Thymus (tissue), 11 donors: ENCODE measurements around the gene SPATA24. TPM values are rescaled to one million over a fixed set of nuclear protein-coding genes. Genes with fewer than 3 reads are reported as not detected.
"Not testable (repeated sequence)": the region's sequence is repeated elsewhere in the genome, so short reads cannot be mapped to it uniquely, and the experiment has no call there.

ENCODE experiments used
- DNase-seq, 9 donors: peaks; one replicate each; pipeline ENCODE4 v3.0.0-alpha.2; 2013; ENCODE audit warnings: low spot score in 9 of 9, low read depth in 6 of 9, missing footprints in 1 of 9
- H3K27ac ChIP-seq, 2 donors: one replicate each; pipeline ENCODE4 v1.5.1; 2013; ENCODE audit warnings: control low read depth in 1 of 2, low read depth in 1 of 2, low read length in 1 of 2, mild to moderate bottlenecking in 1 of 2, moderate library complexity in 1 of 2
- H3K27me3 ChIP-seq, 2 donors: one replicate each; pipeline ENCODE4 v1.5.1; 2013; ENCODE audit warnings: low read length in 1 of 2; ENCODE audit not compliant: control insufficient read depth in 2 of 2, insufficient read depth in 1 of 2
- H3K36me3 ChIP-seq, 2 donors: one replicate each; pipeline ENCODE4 v1.5.1; 2013; ENCODE audit warnings: low read length in 1 of 2, mild to moderate bottlenecking in 1 of 2, moderate library complexity in 1 of 2; ENCODE audit not compliant: control insufficient read depth in 2 of 2, insufficient read depth in 2 of 2
- H3K4me1 ChIP-seq, 2 donors: one replicate each; pipeline ENCODE4 v1.5.1; 2013; ENCODE audit warnings: low read length in 2 of 2; ENCODE audit not compliant: control insufficient read depth in 2 of 2, insufficient read depth in 2 of 2
- H3K4me3 ChIP-seq, 2 donors: one replicate each; pipeline ENCODE4 v1.5.1; 2013; ENCODE audit warnings: low read length in 2 of 2, control low read depth in 1 of 2, mild to moderate bottlenecking in 1 of 2
- H3K9me3 ChIP-seq, 2 donors: one replicate each; pipeline ENCODE4 v1.5.1; 2013; ENCODE audit warnings: low read length in 1 of 2, mild to moderate bottlenecking in 1 of 2; ENCODE audit not compliant: control insufficient read depth in 2 of 2, insufficient read depth in 1 of 2
- WGBS: extraction: QIAGEN DNeasy Blood & Tissue Kit; methylation state at CpG from one replicate; pipeline ENCODE4 v1.1.7; 2013; 5-methylcytosine and 5-hydroxymethylcytosine counted together
- polyA plus RNA-seq: library from polyadenylated mRNA; stranded (reverse); fragments of 200-250 nt; gene quantifications from one replicate; pipeline ENCODE4 v1.2.3, GENCODE V29; 2013
- total RNA-seq: library from RNA; stranded (reverse); fragments of 120-200 nt; gene quantifications from one replicate; pipeline ENCODE4 v1.2.4, GENCODE V29; 2013
- donor health status: healthy.

The SPATA24 gene
- total and polyA plus RNA-seq, 2 donors = 5.8 to 6.6 TPM

DNA sequence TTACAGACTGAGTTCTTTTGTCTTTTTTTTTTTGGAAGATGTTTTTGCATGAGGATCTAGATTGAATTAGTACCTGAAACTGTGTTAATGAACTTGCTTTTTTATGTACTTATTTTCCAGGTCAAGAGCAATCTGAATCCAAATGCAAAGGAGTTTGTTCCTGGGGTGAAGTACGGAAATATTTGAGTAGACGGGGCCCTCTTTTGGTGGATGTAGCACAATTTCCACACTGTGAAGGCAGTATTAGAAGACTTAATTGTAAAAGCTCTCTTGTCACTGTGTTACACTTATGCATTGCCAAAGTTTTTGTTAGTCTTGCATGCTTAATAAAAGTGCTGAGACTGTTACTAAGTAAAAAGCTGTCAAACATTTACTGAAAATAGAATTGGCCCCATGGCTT lies 35.3 kb downstream of the SPATA24 start:
- H3K27me3 ChIP-seq = no peaks in the 10 kb centered on the region
- H3K36me3 ChIP-seq = peaks cover 64 to 85% of the 10 kb centered on the region in 2 donors
- 93% methylated on average over 2 of the region's 2 CpGs for WGBS
- no peak overlapping the region for H3K27ac ChIP-seq
- H3K4me1 ChIP-seq = no peaks in the 10 kb centered on the region
- peak in 1 of 9 donors; percentile 35 for DNase-seq
- H3K4me3 ChIP-seq = no peak overlapping the region
- no peaks in the 10 kb centered on the region for H3K9me3 ChIP-seq

GRCh38 chr5:139364466-139364865 lies 39.4 kb downstream of the SPATA24 start:
- no peaks in the 10 kb centered on the region for H3K4me1 ChIP-seq
- H3K9me3 ChIP-seq = no peaks in the 10 kb centered on the region
- DNase-seq = no peak
- no peaks in the 10 kb centered on the region for H3K27me3 ChIP-seq
- H3K4me3 ChIP-seq = no peak overlapping the region
- over 99% methylated on average over 2 of the region's 2 CpGs for WGBS
- H3K36me3 ChIP-seq = peaks cover 53 to 71% of the 10 kb centered on the region in 2 donors
- H3K27ac ChIP-seq = no peak overlapping the region

DNA sequence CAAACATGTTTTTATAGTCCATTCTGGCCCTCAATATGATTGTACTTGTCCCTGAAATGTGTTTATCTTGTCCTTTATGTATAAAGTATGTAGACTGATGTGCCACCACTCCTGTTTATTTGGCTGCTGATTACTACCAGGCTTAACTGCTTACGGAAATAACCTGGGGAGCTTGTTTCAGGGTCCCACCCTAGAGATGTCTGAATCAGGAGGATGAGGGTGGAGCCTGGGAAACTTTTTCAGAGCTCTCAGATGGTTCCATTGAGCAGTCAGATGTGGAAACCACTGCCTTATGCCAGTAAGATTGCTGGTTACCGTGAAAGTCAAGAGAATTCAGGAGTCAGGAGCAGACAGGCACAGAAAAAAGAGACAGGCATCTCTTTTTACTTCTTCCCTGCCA lies 40.0 kb downstream of the SPATA24 start:
- H3K27ac ChIP-seq = no peak overlapping the region
- no peak overlapping the region for H3K4me3 ChIP-seq
- H3K4me1 ChIP-seq = no peaks in the 10 kb centered on the region
- no peaks in the 10 kb centered on the region for H3K27me3 ChIP-seq
- no peak for DNase-seq
- no peaks in the 10 kb centered on the region for H3K9me3 ChIP-seq
- peaks cover 51 to 67% of the 10 kb centered on the region in 2 donors for H3K36me3 ChIP-seq
- WGBS = 99% methylated on average over 2 of the region's 2 CpGs

GRCh38 chr5:139361835-139362429 lies 42.0 kb downstream of the SPATA24 start:
- Histone ChIP-seq H3K9me3 (no peaks in the 10 kb centered on the region), H3K27me3 (no peaks in the 10 kb centered on the region), H3K4me3 (no peak overlapping the region), H3K36me3 (peaks cover 47 to 63% of the 10 kb centered on the region in 2 donors), H3K27ac (no peak overlapping the region), H3K4me1 (no peaks in the 10 kb centered on the region)
- DNase-seq = no peak
- WGBS = 96% methylated on average over 6 of the region's 6 CpGs

DNA sequence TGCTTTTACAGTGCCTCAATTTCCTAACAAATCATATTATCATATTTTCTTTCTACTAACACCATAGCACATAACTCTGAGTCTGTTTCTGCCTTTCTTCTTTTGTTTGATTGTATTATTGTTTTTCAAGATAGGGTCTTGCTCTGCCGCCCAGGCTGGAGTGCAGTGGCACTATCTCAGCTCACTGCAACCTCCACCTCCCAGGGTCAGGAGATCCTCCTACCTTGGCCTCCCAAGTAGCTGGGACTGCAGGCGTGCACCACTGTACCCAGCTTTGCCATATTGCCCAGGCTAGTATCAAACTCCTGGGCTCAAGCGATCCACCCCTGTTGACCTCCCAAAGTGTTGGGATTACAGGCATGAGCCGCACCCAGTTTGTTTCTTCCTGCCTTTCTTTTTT lies 43.5 kb downstream of the SPATA24 start:
- DNase-seq = no peak
- no peak overlapping the region for H3K27ac ChIP-seq
- H3K4me3 ChIP-seq = no peak overlapping the region
- no peaks in the 10 kb centered on the region for H3K27me3 ChIP-seq
- H3K9me3 ChIP-seq = no peaks in the 10 kb centered on the region
- peaks cover 32 to 51% of the 10 kb centered on the region in 2 donors for H3K36me3 ChIP-seq
- 98% methylated on average over 4 of the region's 4 CpGs for WGBS
- no peaks in the 10 kb centered on the region for H3K4me1 ChIP-seq

DNA sequence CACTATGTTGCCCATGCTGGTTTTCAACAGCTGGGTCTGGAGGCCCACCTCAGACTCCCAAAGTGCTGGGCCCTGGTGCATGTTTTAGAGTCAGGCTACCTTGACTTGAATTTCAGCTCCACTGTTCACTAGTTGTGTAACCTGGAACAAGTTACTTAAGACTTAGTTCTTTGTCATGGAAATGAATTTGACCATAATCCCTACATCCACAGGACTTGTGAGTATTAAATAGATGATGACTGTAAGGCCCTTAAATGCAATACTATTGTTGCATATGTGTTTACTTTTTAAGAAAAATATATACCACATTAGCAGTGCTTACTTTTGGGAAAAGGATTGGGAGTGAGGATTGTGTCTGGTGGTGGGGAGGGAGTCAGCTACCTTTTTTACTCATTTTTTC lies 45.8 kb downstream of the SPATA24 start:
- no peaks in the 10 kb centered on the region for H3K4me1 ChIP-seq
- DNase-seq = no peak

GRCh38 chr5:139355900-139356299 lies 48.0 kb downstream of the SPATA24 start:
- H3K27ac ChIP-seq, H3K4me1 ChIP-seq, H3K4me3 ChIP-seq, DNase-seq, H3K9me3 ChIP-seq, H3K27me3 ChIP-seq: not testable (repeated sequence)
- H3K36me3 ChIP-seq = peaks cover 8 to 50% of the 10 kb centered on the region in 2 donors
- WGBS = 99% methylated on average over 8 of the region's 8 CpGs

More for the DNA sequence above, 45.8 kb downstream of the SPATA24 start:
- Histone ChIP-seq H3K4me3 (no peak overlapping the region), H3K27ac (no peak overlapping the region), H3K27me3 (no peaks in the 10 kb centered on the region), H3K9me3 (no peaks in the 10 kb centered on the region), H3K36me3 (peaks cover 12 to 45% of the 10 kb centered on the region in 2 donors)

DNA sequence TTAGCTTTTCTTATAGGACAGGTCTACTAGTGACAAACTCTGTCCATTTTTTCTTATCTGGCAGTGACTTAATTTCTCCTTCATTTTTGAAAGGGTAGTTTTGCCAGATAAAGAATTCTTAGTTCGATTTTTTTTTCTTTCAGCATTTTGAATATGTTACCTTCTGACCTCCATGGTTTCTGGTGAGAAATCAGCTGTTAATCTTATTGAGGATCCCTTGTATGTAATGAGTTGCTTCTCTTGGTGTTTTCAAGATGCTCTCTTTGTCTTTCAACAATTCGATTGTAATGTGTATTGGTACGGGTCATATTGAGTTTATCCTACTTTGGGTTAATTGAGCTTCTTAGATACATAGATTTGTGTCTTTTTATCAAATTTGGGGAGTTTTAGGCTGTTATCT lies 49.7 kb downstream of the SPATA24 start:
- H3K27ac ChIP-seq = no peak overlapping the region
- H3K4me1 ChIP-seq = no peaks in the 10 kb centered on the region
- H3K27me3 ChIP-seq = no peaks in the 10 kb centered on the region
- H3K36me3 ChIP-seq = peaks cover 0 to 39% of the 10 kb centered on the region in 2 donors
- no peak for DNase-seq
- over 99% methylated on average over 3 of the region's 3 CpGs for WGBS
- no peak overlapping the region for H3K4me3 ChIP-seq
- H3K9me3 ChIP-seq = no peaks in the 10 kb centered on the region

- not testable (repeated sequence) for H3K9me3 ChIP-seq, H3K27ac ChIP-seq, H3K27me3 ChIP-seq, H3K4me3 ChIP-seq, DNase-seq
- WGBS = 98% methylated on average over 9 of the region's 9 CpGs
- Histone ChIP-seq H3K36me3 (peaks cover 7 to 28% of the 10 kb centered on the region in 2 donors), H3K4me1 (peaks cover 8 to 10% of the 10 kb centered on the region in 2 donors)
These were observed 56.0 kb downstream of the SPATA24 start for GRCh38 chr5:139347863-139348262.
